Stimulated activated CD4-positive, alpha-beta T cell treated with anti-CD3 and anti-CD28 coated beads, Interleukin-4, amount 100 ng/mL, for 4 hours (primary cell): ENCODE measurements around the gene EYS.
A peak's percentile ranks its signal among the peaks of the same experiment; 100 is the strongest.

ENCODE experiments used
- DNase-seq, 2 experiments: peaks; one replicate each; pipeline ENCODE4 v3.0.0-alpha.2; 2020

The EYS gene

DNA sequence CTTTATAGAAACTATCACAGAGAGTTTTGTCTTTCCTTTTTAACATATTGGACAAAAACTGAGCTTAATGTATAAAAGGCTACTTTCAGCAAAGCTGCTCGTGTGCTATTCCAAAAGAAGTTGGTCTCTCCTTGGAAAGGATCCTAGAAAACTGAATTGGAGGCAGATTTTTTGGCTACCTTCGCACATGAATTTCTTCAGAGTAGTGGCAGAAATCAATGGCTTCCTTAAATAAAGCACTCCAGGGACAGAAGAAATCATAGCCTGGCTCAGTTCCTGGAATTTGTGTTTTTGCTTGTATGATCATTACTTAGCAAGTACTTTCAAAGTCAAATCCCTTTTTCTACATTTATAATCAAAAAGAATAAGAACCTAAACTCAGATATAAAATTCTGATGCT, 1291.1 kb downstream of the EYS start:
- DNase-seq: no peak

DNA sequence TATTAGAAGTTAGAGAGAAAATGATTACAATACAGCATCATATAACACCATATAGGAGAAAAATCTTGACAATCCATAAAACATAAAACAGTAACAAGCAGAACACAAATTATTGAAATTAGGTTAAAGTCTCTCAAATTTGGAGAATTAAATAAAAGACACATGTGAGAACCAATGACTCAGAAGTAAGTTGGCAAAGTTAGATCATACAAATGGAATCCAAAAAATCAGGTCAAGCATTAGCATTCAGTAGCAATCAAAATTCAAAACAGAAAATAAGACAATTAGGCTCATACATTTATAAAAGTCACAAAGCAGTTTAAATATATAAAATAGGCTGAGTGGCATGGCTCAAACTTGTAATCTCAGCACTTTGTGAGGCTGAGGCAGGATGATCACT, 1295.8 kb downstream of the EYS start:
- DNase-seq: no peak

DNA sequence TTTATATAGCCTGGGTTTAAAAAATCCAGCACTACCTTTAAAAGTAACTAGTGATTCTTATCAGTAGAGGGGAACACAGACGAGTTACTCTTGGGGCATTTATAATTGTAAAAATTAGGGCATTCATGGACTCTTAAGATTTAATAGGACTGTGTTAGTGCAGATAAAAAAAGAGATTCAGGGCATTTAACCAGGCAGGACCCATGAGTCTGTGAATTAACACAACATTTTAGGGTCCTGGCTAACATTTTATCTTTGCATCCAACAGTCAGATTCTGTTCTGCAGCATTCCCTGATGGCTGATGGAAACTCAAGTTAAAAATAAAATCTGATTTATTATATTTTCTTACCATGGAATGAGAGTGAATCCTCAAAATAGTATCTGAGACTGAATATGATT, 1297.1 kb downstream of the EYS start:
- no peak for DNase-seq

DNA sequence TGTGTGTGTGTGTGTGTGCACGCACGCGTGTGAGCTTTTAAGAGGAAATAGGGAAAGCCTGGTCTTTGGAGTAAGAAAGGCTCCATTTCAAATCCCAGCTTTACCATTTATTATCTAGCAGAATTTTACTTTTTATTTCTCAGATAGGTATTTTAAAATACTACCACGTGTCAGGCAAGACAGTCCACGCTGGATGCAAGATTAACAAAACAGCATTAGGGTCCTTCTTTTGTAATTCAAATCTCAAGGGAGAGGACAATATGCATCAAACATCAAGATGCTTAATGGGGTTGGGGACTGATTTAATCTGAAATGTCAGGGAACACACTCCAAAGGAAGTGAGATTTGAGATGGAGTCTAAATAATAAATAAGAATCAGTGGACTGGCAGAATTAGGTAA, 1302.6 kb downstream of the EYS start:
- DNase-seq: no peak

DNA sequence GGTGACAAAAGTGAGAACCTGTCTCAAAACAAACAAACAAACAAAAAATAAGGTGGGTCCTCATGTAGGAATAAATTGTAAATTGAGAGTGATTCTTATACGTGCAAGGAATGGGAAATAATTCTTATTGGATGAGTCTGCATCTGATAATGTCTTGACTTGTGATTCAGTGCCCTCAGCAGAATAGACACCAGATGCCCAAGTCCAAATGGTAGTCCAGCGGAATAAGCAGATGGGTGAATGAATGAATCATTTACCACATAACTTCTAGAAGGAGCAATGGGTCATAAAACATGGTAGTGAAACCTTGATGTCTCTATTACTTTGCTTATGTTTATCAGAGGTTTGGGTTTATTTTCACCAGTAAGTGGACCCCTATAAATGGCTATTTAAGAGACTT, 1323.7 kb downstream of the EYS start:
- no peak for DNase-seq

DNA sequence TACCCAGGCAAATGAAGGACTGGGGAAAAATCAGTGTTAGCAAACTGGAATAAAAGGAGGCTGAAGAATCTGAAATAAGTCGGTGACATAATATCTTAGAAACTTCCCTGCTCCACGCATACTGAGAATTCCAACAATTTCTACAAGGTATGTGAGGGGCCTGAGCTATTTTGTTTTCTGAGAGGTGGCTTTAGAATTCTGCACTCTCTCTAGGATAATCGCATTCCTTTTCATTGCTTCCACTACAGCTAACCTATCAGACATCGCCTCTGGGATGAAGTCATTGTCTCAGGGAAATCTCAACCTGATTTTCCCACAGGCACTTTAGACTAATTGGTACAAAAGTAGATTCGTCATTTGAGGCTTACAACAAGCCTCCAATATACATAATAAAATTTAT, 1330.6 kb downstream of the EYS start:
- no peak for DNase-seq

DNA sequence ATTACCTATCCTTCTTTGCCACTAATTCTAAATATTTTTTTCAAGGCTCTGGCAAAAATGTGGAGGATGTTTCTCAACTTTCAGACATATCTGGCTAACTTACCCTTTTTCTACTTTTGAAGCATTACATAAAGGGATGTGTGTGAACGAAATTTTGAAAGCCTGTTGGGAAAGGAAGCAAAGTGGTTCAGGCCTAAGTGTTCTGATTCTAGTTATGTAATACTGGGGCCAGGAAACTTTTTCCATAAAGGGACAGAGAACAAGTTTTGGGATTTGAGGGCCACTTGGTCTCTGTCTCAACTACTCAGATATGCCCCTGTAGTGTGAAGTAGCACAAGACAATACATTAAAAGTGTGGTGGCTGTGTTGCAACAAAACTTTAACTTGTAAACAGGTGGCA, 1349.6 kb downstream of the EYS start:
- no peak for DNase-seq

DNA sequence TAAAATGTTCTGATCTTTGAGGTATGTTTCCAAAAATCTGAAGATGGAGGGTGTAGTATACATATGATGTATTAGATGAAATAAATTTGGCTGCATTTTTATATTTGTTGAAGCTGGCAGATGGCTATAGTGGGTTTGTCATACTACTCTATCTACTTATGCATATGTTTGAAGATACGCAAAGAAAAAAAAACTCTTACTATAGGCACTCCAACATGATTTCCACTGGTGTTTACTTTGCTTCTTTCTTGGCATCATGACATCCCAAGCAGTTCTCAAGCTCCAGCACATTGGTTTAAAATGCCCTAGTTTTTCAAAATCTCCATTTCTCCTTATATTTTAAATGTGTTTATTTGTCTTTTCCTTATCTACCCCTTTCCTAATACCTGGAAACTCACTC, 1359.6 kb downstream of the EYS start:
- DNase-seq: no peak

DNA sequence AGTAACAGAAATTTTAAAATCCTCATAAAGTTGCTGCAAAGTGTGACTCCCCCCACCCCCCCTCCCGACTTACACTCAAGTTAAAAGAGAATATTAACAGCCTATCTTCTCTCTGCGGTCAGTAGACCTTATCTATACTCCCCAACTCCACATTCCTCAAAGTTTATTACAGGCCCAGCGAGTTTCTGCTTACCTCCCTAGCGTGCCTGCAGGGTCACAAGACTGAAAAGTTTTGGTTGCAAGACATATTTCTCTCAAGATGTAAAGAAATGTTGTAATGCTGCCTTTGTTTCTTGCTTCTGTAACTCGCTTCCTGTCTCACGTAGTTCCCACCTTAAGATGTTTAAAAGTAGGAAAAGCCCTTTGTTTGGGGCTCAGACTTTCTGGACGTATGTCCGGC, 1371.8 kb downstream of the EYS start:
- DNase-seq: no peak

DNA sequence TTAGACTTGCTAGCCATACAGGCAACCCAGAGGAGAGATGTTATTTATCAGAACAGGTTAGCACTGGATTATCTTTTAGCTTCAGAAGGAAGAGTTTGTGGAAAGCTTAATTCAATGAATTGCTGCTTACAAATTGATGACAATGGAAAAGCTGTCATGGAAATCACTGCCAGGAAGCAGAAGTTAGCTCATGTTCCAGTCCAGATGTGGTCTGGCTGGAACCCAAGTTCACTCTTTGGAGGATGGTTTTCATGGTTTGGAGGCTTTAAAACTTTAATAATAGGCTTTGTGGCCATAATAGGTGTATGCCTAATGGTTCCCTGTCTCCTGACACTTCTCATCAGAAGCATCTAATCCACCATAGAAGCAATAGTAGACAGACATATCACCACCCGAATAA, 1372.4 kb downstream of the EYS start:
- no peak for DNase-seq

DNA sequence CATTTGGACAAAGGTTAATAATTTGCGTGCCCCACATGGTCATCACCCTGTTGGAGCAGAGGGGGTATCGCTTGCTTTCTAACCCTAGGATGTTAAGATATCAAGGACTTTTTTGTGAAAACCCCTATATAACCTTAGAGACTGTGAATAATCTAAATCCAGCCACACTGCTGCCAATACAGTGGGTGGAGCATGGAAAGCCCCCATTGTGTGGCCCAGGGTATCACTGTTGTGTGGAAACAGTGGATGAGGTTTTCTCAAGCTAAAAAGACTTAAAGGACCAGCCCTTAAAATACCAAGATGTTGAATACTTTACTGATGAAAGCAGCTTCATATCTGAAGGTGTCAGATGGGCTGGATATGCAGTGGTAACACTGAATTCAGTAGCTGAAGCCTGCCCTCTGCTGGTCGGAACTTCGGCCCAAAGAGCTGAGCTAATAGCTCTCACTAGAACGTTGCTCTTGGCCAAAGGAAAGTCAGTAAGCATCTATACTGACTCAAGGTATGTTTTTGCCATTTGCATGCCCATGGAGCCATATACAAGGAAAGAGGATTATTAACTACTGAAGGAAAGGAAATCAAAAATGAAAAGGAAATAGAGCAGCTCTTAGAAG, 1376.2 kb downstream of the EYS start:
- DNase-seq: peak in 1 of 2 experiments; percentile 12

DNA sequence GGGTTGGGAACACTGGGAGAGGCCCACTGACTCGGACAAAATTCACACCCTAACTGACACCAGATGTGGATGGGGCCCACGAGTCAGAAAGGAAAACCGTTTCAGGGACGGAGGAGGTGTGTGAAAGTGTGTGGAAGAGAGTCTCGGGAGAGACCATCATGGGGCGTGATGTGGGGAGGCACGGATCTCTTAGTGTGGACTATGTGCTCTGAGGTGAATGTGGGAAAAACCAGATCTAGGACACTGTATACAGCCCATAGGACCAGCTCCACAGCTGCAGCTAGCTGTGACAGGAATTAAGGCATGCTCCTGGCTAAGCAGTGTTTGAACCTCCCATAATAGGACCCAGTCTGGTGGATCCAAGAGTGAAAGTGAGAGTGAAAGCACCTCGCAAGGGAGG, 1380.1 kb downstream of the EYS start:
- no peak for DNase-seq

DNA sequence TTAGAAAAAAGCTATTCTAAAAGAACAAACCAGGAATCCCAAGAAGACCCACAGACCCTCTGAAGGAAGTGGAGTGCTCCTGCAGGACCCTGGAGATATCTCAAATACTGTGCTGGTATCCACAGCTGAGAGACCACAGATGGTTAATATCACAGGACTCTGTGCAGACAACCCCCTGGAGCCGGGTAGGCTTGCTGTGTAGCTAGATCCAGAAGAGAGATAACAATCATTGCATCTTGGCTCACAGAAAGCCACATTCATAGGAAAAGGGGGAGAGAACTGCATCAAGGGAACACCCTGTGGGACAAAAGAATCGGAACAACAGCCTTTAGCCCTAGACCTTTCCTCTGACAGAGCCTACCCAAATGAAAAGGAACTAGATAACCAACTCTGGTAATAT, 1381.9 kb downstream of the EYS start:
- DNase-seq: no peak

DNA sequence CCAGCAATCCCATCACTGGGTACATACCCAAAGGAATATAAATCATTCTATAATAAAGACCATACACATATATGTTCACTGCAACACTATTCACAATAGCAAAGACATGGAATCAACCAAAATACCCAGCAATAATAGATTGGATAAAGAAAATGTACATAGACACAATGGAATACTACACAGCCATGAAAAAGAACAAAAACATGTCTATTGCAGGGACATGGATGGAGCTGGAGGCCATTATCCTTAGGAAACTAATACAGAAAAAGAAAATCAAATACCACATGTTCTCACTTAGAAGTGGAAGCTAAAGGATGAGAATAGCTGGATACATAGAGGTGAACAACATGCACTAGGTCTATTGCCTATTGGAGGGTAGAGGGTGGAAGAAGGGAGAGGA, 1396.8 kb downstream of the EYS start:
- no peak for DNase-seq

DNA sequence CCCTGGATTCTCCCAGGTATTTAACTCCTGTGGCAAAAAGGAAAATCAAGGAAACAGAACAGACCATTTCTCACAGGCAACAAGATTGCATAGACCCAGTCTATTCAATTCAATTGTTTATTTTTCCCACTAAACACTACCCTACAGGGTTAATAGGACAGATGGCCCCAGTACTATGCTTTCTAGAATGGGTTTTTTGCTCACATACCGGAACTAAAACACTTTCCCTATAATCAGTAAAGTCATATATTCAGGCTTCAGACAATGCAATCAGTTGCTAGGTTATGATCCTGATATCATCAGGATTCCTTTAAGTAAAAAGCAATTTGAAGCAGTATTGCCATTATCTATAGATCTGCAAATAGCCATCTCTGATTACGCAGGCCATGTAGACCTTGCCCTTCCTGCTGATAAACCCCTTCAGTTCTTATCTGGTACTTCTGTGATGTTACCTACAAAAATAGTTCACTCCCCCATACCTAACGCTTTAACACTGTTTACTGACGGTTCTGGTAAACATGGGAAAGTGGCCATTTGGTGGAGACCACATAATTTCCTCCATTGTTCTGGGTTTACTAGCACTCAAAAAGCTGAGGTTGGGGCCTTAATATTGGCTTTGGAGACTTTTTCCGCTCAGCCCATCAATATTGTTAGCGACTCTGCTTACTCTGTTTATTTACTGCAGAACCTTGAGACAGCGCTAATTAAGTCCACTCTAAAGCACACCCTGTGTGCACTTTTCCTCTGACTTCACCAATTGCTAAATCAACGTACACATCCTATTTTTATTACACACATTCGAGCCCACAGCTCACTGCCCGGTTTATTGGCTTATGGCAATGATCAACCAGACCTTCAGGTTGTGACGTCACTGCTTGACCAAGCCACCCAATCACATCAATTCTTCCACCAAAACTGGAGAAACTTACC, 1405.5 kb downstream of the EYS start:
- no peak for DNase-seq

DNA sequence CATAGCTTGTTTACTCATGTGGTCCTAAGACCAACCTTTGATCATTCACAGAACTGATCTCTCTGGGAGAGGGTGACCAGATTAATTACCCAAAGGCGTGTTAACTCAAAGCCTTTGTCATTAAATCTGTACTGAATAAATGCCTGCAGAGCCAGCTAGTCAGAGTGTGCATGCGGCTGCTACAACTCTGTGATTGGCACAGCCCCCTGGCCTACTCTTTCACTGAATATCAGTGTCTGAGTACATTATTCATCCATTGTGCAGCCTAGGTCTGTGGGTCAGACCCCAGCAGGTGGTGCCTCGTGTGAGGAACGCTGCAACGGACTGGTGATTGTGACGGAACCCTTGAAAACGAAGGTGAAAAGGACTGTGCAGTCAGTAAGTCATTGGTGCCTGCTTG, 1407.8 kb downstream of the EYS start:
- no peak for DNase-seq

DNA sequence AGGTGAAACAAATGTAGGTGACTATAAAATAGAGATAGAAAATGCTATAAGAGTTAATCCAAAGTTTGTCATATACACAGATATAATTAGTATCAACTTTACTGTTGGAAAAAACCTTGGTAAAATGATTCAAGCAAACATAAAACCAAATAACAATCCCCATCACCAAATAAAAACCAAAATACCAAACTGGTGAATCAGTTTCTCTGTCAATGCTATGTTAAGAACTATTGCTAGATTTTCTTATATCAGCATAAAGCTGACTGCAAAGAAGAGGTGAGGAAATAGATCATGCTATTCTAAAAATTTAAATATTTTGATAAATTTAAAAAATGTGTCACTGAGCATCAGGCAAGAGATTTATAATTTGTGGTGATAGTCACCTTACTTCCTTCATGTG, 1413.0 kb downstream of the EYS start:
- DNase-seq: no peak

DNA sequence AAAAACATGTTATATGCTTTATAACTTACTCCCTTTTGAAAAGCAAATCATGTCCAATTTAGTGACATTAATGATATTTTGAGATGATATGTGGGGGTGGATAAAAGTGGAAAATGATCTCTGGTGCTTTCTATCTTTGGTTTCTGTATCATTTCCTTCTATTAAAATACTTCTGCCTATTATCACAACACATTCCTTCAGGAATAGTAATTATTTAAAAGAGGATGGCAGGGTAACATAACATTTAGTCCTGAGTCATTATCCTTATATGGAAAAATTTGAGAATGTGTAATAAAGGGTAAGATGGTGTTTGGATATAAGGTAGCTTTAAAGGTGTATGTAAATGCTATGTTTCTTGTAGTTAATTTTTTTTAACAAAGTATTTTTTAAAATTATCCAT, 1413.7 kb downstream of the EYS start:
- DNase-seq: no peak

DNA sequence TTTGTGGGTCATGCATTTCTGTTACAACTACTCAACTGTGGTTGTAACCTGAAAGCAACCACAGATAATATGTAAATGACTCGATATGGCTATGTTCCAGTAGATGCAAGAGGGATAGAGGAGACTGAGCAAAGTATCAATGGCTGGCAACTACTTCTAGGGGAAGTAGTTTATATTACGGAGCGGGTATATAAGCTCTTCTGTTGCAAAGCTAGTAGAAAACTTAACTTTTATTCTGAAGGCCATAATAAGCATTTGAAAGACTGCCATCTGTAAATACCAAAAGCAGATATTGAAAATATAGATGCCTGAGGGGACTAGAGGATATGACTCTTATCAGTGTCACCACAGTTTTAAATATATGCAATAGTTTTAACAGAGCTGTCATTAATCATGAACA, 1416.2 kb downstream of the EYS start:
- DNase-seq: no peak

DNA sequence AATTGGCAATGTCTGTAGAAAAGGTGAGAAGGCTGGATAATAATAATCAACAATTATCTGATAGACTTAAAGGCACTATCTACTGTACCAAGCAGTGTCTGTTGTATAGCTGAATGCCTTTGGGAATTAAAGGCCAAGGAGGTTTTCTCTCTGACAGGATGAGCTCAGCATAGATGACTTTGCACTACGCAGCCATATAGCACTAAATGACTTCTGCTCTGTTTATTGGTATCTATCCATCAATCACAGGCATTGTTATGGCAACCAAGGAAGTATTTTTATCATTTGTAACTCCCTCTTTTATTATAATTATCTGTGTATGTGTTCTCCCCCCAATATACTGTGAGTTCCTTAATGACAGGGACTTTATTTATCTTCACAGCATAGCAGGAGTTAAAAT, 1417.1 kb downstream of the EYS start:
- DNase-seq: no peak

DNA sequence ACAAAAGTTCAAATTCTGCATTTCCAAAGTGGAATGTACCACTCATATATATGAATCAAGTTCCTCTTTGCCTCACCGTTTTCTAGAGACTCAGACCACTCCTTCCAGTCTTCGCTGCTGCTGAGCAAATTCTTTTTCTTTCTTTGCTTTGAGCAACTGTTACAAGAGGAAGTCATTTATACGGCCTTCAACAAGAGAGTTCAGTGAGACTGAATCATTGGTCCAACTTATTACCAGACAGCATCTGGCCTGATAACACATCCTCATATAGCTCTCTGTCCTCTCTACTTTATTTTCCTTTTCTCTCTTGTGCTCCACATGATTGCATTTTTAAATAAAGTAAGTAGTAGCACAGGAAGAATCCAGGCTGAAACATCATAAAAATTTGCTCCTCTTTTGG, 1418.7 kb downstream of the EYS start:
- DNase-seq: no peak

DNA sequence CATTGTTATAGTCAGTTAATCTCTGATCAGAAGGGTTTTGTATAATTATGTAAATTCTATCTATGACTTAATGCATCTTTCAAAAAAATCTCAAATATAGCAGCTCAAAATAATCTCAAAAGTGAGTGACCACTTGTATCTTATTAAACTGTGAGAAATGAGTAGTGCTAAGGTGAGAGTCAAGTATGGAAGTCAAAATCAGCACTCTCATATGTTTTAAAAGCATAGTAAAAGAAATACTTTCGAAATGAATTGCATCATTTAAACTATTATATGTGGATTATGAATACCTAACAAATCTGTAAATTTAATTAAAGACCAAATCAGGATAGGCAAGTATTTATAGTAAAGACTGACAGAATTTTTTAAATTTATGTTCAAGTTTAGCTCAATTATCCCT, 1425.9 kb downstream of the EYS start:
- no peak for DNase-seq

DNA sequence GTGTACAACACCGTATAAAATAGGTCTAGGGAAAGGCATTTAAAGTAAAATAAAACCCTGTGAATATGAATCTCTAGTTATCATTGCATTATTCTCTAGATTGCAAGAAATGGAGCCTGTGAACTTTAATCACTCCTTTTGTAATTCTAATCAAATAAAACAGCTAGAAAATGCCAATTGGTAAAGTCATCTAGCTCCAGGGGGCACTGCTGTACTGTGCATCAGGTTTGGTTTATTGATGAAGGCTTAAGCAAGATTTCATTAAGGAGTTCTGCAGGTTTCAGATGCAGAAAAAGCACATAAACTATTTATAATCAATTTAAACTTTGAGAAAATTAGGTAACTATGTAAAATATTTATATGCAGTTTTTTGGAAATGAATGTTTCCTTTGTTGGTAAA, 1426.5 kb downstream of the EYS start:
- DNase-seq: no peak

DNA sequence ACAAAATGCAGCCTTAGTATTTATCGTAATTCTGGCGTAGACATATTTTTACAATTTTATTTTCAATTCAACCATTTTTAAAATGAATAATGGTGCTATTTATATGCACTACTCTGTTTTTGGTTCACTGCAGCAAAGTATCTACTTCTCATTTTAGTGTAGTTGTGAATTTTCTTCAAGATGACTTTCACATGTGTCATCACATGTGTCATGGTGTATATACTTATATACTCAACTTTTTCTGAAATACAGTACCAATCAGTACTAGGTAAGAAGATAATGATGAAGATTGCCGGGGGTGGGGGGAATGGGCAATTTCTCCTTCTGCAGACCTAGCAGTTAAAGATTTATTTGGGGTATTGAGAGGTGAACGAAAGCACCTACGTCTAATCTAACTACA, 1436.9 kb downstream of the EYS start:
- DNase-seq: no peak

DNA sequence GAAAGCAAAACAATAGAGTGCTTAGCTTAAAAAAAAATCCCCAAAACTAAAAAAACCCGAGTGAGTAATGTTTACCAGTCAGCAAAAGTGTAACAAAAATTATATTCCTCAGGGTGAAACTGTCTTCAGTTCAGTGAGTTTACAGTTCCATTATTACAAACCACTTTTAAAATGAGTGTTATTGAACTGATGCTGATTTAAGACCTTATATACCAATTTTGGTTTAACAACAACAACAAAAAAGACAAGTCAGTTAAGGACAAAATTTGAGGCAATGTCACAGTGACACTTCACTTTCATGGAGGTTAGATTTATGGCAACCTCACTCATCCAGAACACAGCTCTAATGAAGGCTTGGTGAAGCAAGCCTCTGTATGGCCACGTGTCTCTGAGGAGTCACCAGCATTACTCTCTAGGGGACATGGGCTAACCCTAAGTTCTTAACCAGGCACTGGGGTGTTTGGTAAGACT, 1440.6 kb downstream of the EYS start:
- DNase-seq: no peak
